Ramos (cell line): Measurements from ENCODE around the gene ROS1.
"Not testable (repeated sequence)": the region's sequence is repeated elsewhere in the genome, so short reads cannot be mapped to it uniquely, and the experiment has no call there.

ENCODE experiments used
- in situ Hi-C: fragments of 300-500 bp; cut with MboI; formaldehyde crosslinking; loops from one replicate; pipeline ENCODE4 v1.14.3; 2022; ENCODE audit warnings: low sequenced_read_pairs; ENCODE audit not compliant: unreplicated experiment

The ROS1 gene

GRCh38 chr6:117270843-117271507 lies 154.8 kb downstream of the ROS1 start:
- in situ Hi-C loops = no loop called here

DNA sequence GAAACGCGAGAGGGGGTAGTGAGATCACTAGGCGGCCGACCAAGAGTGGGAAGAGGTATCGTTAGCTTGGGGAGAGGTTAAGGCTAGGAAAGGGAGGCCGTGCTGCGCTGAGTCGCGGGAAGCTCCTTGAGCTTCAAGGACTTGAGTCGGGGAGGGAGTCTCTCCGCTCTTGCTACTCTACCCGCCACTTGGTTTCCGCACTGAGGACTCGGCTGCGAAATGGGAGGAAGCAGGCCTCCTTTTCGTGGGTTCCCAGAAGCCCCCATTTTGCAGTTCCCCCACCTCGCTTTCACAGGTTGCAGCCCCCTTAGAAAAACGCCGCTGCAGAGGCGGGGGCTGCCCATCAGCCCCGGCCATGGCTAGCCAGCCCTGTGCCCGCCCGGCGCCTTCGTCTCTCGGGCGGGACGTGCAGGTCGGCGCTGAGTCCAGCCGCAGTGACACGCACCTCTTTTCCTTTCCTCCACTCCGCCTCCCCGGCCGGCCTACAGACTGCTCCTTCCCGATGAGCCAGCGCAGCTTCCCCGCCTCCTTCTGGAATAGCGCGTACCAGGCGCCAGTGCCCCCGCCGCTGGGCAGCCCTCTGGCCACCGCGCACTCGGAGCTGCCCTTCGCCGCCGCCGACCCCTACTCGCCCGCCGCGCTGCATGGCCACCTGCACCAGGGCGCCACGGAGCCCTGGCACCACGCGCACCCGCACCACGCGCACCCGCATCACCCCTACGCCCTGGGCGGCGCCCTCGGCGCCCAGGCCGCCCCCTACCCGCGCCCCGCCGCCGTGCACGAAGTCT lies 155.5 kb downstream of the ROS1 start:
- in situ Hi-C loops = no loop called here

DNA sequence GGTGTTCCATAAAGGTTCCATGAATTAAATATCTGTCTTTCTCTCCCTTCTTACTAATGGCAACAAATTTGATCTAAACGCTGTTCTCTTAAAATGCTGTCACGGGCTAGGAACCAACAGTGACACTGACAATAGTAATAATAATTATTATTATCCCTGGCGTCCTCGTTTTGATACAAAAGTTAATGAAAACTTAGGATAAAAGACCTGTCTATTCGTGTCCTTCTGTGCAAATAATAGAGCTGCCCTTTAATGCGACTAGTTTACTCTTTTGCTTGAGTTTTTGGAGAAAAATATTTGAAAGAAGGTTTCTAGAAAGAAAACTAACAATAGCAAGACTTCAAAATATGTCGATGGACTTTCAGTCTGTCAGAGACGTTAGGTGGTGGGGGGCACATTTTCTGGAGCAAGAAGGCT lies 156.1 kb downstream of the ROS1 start:
- in situ Hi-C loops = no loop called here

- in situ Hi-C loops = no loop called here
Measured at GRCh38 chr6:117268924-117269323, 156.8 kb downstream of the ROS1 start.

DNA sequence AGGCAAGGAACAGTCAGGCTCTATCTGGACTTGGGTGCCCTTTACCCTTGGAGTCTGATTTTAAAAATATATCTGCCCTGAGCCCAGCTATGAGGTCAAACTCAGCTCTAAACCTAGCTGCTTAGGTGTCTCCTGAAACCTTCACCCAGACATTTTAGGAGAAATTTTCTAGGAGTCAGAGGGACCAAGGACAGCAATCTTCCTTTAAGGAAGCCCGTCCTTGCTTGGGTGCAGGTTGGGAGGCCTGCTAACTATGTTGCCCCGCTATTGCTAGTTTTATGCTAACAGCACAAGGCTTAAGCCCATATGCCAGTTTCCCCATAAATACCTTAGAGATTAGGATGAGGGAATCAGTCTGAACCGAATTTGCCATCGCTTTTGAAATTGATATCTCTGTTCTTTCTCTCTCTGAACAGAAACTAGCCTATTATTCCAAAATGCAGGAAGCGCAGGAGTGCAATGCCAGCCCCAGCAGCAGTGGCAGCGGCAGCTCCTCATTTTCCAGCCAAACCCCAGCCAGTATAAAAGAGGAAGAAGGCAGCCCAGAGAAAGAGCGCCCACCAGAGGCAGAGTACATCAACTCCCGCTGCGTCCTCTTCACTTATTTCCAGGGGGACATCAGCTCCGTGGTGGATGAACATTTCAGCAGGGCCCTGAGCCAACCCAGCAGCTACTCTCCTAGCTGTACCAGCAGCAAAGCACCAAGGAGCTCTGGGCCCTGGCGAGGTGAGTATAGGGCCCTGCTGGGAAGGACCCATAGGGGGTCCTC lies 157.8 kb downstream of the ROS1 start:
- in situ Hi-C loops = no loop called here

DNA sequence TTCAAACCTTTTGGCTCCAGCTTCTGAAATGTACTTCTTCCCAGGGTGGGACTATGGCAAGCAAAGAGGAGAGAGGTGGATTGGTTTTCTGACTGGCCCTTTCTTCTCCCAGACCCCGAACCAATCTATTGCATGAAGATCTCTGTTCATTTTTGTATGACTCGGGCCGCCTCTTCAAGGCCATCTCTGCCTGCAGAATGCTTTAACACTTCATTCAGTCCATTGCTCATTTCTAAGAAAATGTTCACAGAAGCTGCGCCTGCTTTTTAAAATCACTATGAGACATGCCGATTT lies 158.7 kb downstream of the ROS1 start:
- in situ Hi-C loops = no loop called here

DNA sequence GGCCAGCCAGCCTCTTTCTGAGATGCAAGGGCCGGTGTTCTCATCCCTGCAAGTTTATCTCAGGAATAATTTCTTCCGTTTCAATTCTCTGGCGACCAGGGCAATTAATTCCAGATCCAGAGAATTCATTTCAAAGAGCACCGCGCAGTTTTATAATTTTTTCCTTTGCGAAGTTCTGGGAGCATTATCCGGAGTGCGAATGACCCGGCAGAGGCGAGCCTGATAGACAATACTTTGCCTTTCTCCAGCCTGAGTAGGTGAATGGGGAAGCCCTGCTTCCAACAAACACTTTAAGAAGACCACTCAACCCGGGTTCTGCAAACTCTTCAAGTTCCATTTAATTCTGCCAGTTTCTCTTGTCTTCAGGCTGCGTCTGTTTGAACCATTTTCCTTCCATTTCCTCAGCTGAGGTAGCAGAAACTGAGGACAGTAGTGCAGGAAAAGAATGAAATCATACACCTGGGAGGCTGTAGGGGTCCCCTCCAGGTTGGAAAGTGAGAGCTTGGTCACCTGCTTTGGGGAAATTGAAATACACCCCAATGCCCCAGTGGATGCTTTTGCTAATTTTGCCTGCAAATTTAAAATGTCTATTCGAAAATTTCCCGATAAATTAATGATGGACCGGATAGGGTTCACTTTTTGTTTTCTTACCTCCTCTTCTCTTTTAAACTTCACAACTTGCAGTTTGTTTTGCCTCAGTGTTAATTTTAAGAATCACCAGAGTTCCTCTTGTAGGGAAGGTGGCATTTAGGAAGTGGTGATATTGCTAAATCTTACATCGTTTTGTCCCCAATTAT lies 159.3 kb downstream of the ROS1 start:
- in situ Hi-C loops = no loop called here

GRCh38 chr6:117265410-117266256 lies 160.1 kb downstream of the ROS1 start, which contains the start of gene VGLL2:
VGLL2 (plus strand) TSS chr6:117265558; CDS start chr6:117265764, 206 bp downstream.
- in situ Hi-C loops = no loop called here

DNA sequence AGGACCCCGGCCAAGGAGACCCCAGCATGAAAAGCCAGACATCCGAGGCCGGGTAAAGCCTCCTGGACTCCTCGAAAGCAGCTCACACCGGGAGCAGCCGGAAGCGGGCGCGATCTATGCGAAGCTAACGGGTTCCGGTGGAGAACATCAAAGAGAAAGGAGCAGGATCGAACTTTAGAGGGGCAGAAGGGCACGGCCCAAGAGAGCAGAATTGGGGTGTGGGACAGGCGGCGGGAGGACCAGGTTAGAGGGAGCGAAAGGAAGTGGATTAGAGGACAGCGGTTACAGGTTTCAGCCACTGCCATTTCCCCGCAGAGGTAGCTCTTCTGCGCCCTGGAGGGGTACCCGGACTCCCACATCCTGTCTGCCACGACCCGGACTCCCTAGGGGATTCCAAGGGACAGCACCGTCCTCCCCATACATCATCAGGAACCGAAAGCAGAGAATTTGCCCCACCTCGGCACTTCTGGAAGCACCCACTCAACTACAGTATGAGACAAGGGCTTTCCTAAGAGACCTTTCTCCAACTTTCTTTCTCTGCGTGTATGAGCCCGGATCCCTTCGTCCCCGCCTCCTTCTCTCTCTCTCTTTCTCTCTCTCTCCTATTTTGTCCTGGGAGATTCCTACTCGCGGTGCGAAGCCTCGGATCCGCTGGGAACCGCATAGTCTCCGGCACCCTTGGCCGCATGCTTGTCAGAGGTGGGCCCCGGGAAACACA lies 160.9 kb downstream of the ROS1 start:
- in situ Hi-C loops = no loop called here

DNA sequence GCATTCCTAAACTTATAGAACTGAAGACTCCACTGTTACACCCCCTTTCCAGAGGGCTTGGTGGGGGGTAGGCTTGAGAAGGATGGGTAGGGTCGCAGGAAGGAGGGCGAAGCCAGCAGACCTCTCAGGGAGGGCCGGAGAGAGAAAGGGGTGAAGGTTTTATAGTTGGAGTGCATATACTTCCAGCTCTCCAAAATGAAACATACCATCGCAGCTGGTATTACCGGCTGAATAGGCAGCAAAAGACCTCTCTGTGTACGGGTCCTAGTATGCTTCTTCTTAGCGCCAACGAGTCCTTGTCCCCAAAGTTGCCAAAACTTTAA lies 161.4 kb downstream of the ROS1 start:
- in situ Hi-C loops = no loop called here

DNA sequence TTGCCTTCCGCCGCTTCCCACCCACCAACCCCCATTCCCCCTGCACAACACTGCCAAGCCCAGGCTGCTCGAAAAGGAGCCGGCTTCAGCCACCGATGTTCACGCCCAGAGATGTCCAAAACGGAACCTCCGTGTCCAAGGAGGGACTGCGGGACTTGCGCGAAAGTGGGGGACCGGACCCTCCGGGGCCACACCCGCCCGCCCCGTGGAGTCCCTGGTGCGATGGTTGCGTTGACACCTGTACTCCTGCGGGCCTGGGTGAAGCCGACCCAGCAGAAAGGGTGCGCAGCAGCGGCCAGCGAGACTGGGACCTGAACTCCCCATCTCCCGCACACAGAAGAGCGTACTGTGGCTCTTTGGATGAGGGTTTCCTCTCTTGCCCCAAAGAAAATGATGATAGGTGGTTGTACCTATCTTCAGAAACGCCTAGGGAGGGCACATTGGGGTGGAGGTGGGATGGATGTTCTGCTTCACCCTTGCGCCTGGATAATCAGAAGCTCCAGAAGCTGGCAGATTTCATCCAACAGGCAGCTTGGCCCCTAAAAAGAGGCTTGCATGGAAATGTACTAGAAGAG lies 162.3 kb downstream of the ROS1 start:
- in situ Hi-C loops = no loop called here

DNA sequence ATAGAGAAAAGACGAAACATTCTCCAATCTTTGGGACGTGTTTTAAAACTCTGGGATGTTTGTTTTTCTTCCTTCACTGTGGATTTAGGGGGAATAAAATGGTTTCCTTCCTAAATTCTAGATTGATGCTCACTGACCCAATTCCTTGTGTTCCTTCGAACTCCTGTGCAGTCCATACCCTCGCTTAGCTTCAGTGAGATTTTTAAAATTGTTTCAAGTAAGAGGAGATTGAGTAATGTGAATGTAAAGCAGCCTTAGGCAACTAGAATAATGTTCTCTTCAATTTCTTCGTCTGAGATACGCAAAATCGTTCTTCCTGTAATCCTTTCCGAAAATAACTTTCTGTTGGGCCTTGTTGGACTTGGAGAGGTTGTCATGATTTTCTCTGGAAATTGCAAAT lies 162.9 kb downstream of the ROS1 start:
- in situ Hi-C loops = no loop called here

- in situ Hi-C loops = no loop called here
Measured at GRCh38 chr6:117253785-117254184, 172.0 kb downstream of the ROS1 start.

GRCh38 chr6:117244979-117245378 lies 180.8 kb downstream of the ROS1 start:
- in situ Hi-C loops = not testable (repeated sequence)

- in situ Hi-C loops = not testable (repeated sequence)
Measured at GRCh38 chr6:117244571-117244970, 181.2 kb downstream of the ROS1 start.
